Measurements from ENCODE around the gene TSPAN15.

The TSPAN15 gene

GRCh38 chr10:69466158-69466490 lies 14.9 kb downstream of the TSPAN15 start:
- no peak for DNase-seq (ENCODE audit: low spot score)

DNA sequence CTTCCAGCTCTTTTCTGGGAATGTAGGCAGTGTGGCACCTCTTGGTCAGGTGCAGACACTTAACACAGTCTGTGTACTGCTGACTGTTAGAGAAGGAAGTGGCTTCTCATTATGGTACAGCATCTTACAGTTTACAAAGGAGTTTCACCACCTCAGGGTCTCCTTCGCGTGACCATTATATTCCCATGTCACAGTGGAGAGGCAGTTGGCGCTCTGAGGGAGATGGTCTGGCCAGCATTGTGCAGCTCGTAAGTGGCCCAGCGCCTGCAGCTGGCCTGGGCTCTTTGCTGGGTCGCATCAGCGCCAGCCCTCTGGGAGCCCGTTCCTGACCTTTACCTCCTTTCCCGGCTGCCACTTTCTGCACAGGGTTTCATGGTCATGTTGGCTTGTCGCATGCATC lies 15.4 kb downstream of the TSPAN15 start:
- DNase-seq (ENCODE audit: low spot score): no peak

DNA sequence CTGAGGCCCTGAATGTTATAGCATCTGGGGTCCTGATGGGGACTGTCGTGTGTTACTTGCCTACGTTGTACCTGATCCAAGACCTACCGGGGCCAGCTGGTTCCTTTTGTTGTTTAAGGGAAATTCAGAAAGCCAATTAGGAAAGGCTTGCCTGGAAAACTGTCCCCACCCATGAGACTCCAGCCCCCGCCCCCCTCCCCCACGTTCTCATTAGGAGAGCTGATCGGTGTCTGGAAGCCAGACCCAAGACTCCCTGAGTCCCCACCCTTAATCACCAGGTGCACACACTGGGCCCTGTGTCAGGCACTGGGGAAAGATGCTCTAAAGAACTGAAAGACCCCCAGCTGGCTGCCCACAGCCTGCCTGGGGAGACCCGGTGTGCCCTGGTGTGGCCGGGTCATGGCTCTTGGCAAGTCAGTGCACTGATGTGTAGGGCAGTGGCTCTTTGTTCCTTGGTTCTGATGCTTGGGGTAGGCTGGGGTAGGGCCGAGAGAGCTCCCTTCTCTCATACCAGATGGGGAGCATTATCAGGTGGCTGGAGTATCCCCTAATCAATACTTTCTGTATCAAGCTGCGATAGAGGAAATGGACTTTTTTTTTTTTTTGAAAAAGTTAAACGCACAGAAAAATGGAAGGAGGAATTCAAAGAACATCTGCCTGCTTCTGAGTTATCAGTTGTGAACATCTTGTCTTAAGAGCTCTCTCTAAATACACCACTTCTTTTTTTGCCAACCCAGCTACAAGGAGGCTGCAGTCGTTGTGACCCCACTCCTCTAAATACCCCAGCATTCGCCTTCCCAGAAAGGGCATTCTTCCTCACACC lies 16.9 kb downstream of the TSPAN15 start:
- DNase-seq (ENCODE audit: low spot score): no peak

DNA sequence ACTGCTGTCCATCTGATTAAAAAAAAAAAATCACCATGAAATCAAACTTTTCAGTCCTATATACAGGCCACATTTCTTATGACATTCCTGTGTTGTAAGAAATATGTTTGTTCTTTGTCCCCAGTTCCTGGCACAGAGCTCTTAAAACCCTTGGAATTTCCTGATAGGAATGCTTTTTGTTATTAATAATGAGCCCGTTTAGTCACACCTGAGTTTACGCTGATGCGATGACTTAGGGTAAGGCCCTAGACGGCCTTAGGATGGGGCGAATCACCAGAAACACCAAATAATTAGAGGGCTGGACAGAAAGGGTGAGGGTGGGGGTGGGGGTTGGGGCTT lies 17.5 kb downstream of the TSPAN15 start:
- DNase-seq (ENCODE audit: low spot score): no peak

DNA sequence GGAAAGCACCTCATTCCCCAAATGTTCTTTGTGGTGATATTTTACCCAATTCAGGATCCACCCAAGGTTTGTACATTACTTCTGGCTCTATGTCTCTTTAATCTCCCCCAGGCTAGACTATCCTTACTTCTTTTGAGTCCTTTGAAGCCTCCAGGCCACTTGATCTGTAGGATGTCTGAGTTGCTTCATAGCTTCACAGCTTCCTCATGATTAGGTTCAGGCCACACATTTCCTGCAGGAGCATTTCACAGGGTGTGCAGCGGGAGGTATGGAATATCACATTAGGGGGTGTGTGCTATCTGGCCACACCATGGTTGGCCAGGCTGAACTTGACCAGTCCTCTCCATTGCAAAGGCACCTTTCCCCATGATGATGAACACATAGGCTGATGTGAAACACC lies 18.7 kb downstream of the TSPAN15 start:
- DNase-seq (ENCODE audit: low spot score): no peak

- DNase-seq (ENCODE audit: low spot score): no peak
Measured at GRCh38 chr10:69470463-69471384, 19.5 kb downstream of the TSPAN15 start.

DNA sequence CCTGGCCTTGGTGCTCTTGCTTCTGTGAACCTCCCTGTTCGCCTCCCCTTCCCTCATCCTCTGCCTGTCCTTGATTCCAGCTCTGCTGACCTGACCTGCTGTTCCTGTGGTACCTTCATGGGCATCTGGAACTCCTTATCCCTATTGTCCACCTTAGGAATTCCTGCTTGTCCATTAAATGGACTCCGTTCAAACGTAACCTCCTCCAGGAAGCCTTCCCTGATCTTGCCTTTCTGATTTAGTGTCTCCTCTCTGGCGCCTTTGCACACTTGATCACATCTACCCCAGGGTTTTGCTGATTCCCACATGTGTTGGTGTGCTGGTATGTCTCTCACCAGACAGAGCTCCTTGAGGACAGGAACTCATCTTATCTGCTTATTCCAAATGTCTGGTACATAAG lies 20.9 kb downstream of the TSPAN15 start:
- no peak for DNase-seq (ENCODE audit: low spot score)

DNA sequence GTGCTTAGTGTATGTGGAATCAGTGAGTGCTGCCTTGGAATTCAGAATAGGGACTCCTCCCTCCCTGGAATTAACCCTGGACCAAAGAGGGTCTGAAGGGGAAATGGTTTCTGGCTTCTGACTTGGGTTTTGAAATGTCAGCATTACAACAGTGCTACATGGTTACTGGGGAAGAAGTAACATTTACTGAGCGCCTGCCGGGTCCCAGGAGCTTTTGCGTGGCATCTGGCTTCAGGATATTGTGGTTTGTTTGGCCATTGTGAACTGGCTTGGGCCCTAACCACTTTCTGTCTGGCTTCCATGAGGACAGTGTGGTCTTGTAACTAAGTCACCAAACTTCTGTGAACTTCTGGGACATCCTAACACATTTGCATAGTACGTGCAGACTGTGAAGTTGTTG lies 21.3 kb downstream of the TSPAN15 start:
- no peak for DNase-seq (ENCODE audit: low spot score)

- no peak for DNase-seq (ENCODE audit: low spot score)
Measured at GRCh38 chr10:69473304-69473990, 22.2 kb downstream of the TSPAN15 start.

- no peak for DNase-seq (ENCODE audit: low spot score)
Measured at GRCh38 chr10:69474742-69475432, 23.6 kb downstream of the TSPAN15 start.

GRCh38 chr10:69475433-69475830 lies 24.2 kb downstream of the TSPAN15 start:
- no peak for DNase-seq (ENCODE audit: low spot score)

DNA sequence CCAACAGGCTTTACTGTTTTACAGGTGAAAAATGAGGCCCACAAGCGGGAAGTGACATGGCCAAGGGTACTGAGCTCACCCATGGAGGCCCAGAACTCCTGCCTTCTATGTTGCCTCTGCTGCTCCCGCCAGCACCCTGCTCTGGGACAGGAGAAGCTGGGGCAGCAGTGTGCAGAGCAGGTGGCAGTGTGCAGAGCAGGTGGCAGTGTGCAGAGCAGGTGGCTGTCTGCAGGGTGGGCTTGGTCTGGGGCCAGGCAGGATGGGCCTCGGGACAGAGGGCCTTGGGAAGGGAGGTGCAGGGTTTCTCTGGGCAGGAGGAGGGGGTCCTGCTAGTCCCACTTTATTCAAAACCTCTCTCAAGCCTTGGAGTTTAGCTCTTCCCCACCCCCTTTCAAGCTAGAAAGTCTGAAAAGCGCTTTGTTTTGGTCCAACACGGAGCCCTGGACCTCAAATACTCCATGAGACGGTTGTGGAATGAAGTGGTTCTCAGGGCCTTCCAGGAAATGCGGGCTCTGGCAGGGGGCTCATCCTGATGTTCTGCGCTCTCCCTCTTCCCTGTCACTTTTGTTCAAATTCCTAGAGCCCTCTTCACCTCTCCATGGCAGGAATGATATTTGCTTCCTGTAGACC lies 26.8 kb downstream of the TSPAN15 start:
- no peak for DNase-seq (ENCODE audit: low spot score)

GRCh38 chr10:69479240-69480067 lies 28.2 kb downstream of the TSPAN15 start:
- no peak for DNase-seq (ENCODE audit: low spot score)

DNA sequence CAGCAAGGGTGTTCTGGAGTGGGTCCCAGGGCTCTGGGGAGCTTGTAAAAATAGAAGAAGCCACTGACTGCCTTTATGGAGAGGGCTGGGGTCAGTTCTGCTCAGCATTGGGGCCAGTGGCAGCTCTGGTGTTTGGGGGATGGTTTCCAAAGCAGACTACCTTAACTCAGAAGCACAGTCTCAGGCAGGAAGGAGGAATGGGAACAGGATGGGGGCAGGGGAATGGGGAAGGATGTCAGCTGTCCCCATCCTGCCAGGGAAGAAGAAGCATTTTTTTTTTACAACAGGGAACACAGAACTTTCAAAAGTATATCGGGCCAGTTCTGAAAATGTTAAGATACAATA lies 28.8 kb downstream of the TSPAN15 start:
- no peak for DNase-seq (ENCODE audit: low spot score)

DNA sequence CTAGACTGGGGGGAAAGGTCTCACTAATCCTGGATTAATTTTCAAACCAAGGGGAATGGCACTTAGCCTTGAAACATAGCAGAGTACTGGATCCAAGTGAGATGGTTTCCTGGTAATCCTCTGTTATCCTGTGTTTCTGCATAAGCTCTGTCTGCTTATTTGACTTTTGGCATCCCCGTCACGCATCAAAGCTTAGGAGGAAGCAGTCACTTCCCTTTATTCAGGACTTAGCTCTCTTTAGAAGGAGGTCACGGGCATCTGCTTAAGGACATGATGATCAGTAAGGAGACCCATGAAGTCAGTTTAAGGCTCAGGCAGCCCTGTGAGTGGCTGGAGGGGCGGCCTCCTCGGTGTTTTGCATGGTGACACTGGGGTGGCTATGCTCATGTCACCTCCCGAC lies 30.0 kb downstream of the TSPAN15 start:
- DNase-seq (ENCODE audit: low spot score): no peak

GRCh38 chr10:69481811-69482524 lies 30.7 kb downstream of the TSPAN15 start:
- no peak for DNase-seq (ENCODE audit: low spot score)

GRCh38 chr10:69483963-69484362 lies 32.7 kb downstream of the TSPAN15 start:
- no peak for DNase-seq (ENCODE audit: low spot score)

- DNase-seq (ENCODE audit: low spot score): no peak
Measured at GRCh38 chr10:69484736-69485135, 33.5 kb downstream of the TSPAN15 start.

DNA sequence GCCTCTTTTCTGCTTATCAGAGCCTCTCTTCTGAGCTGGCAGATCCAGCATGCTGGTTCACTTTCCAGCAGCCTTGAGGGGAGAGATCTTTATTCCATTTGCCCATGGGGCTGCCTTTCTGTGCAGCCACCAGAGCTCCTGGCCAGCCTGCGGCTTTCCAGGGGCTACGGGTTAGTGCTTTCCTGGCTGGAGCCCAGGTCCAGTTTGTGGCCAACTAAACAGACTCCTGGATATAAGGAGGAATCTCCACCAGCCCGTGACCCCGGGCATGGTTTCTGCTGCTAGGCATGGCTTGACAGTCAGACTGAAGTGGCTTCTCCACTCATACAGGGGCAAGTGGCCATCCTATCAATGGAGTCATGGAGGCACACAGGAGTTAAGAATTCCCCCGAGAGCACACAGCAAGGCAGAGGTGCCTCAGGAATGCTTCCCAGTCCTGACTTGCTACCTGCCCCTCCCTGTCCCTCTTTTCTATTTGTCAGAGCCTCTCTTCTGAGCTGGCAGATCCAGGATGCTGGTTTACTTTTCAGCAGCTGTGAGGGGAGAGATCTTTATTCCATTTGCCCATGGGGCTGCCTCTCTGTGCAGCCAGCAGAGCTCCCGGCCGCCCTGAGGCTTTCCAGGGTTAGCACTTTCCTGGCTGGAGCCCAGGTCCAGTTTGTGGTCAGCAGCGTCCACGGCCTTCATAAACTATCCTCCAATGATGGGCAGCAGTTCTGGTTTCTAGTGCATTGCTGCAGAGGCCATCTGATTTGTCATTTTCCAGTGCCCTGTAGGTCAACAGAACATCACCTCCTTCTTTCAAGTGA lies 35.9 kb downstream of the TSPAN15 start:
- DNase-seq (ENCODE audit: low spot score): no peak
